T-helper 1 cell (primary cell): ENCODE results near the gene LOC128125822.
"Not testable (repeated sequence)": the region's sequence is repeated elsewhere in the genome, so short reads cannot be mapped to it uniquely, and the experiment has no call there.

Source experiments
- DNase-seq, 5 donors: peaks; one replicate each; pipeline ENCODE4 v3.0.0-alpha.2; 2012 to 2020

Gene LOC128125822

GRCh38 chr6:63572044-63572746 lies at the start of gene LOC128125822, which contains the start of gene PTP4A1:
TSS of gene LOC128125822 (plus strand) at chr6:63572480.
TSS of gene PTP4A1 (plus strand) at chr6:63572480. CDS start at chr6:63576881, 4,401 bp downstream.
- peak; percentile 94 to 98 (median 95) for DNase-seq

- DNase-seq = not testable (repeated sequence)
Measured at GRCh38 chr6:63522911-63523287, 49.4 kb upstream of the LOC128125822 start.

GRCh38 chr6:63523630-63524029 lies 48.6 kb upstream of the LOC128125822 start:
- no peak for DNase-seq

- peak in 1 of 5 donors; percentile 33 for DNase-seq
Measured at GRCh38 chr6:63525186-63525878, 46.9 kb upstream of the LOC128125822 start.

- no peak for DNase-seq
Measured at GRCh38 chr6:63526931-63527330, 45.3 kb upstream of the LOC128125822 start.

- no peak for DNase-seq
Measured at GRCh38 chr6:63527658-63528514, 44.4 kb upstream of the LOC128125822 start.

GRCh38 chr6:63529498-63529897 lies 42.8 kb upstream of the LOC128125822 start:
- DNase-seq = peak in 1 of 5 donors; percentile 69

GRCh38 chr6:63530182-63530581 lies 42.1 kb upstream of the LOC128125822 start:
- DNase-seq = no peak

- DNase-seq = no peak
Measured at GRCh38 chr6:63530991-63531390, 41.3 kb upstream of the LOC128125822 start.

GRCh38 chr6:63533026-63533425 lies 39.3 kb upstream of the LOC128125822 start:
- DNase-seq = no peak

- no peak for DNase-seq
Measured at GRCh38 chr6:63533952-63534351, 38.3 kb upstream of the LOC128125822 start.

GRCh38 chr6:63537201-63537958 lies 34.9 kb upstream of the LOC128125822 start:
- DNase-seq = no peak

GRCh38 chr6:63537959-63538300 lies 34.4 kb upstream of the LOC128125822 start:
- DNase-seq = no peak

GRCh38 chr6:63538550-63538949 lies 33.7 kb upstream of the LOC128125822 start:
- DNase-seq = no peak

GRCh38 chr6:63543001-63543400 lies 29.3 kb upstream of the LOC128125822 start:
- no peak for DNase-seq

- DNase-seq = no peak
Measured at GRCh38 chr6:63543982-63544381, 28.3 kb upstream of the LOC128125822 start.

- no peak for DNase-seq
Measured at GRCh38 chr6:63546236-63546635, 26.0 kb upstream of the LOC128125822 start.

GRCh38 chr6:63546697-63547096 lies 25.6 kb upstream of the LOC128125822 start:
- no peak for DNase-seq

- DNase-seq = no peak
Measured at GRCh38 chr6:63549076-63549475, 23.2 kb upstream of the LOC128125822 start.

- no peak for DNase-seq
Measured at GRCh38 chr6:63553208-63553607, 19.1 kb upstream of the LOC128125822 start.

GRCh38 chr6:63553900-63554299 lies 18.4 kb upstream of the LOC128125822 start:
- DNase-seq = no peak

GRCh38 chr6:63554782-63555181 lies 17.5 kb upstream of the LOC128125822 start:
- DNase-seq = no peak

GRCh38 chr6:63556369-63556768 lies 15.9 kb upstream of the LOC128125822 start:
- DNase-seq = no peak
